Measurements from ENCODE around the gene P2RX1. TPM values are rescaled to one million over a fixed set of nuclear protein-coding genes. Genes with fewer than 3 reads are reported as not detected.
A peak's percentile ranks its signal among the peaks of the same experiment; 100 is the strongest.

P2RX1 gene
- polyA plus RNA-seq, 1 experiment: 0.05 TPM

DNA sequence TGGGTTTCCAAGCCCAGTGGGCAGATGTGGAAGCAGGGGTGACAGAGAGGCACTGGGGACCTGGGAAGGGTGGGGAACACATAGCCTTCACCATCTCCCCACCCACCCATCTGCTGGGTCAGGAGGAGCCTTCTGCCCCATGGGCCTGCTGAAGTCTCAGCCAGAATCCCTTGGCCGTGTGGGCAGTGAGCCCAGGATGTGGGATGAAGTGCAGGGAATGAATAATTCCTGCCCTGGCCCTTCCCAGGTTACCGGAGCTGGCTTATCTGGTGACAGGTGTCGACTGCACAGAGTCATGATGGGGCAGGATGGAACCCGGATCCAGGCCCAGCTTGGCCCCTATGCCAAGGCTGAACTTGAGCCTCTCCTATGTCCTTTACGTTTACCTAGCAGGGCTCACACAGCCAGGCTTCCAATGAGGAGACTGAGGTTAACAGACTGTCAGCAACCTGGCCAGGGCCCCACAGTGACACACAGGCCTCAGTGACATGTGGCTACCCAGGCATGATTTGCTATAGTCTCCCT is 30.5 kb upstream of the P2RX1 start:
- Histone ChIP-seq H3K27ac (ENCODE audit: low read depth, low read length) (no peak overlapping the region), H3K4me3 (ENCODE audit: low read depth, low read length) (no peak overlapping the region), H3K27me3 (ENCODE audit: control insufficient read depth, insufficient read depth, low read length) (no peaks in the 10 kb centered on the region), H3K9me3 (ENCODE audit: control insufficient read depth, insufficient read depth, low read length) (no peaks in the 10 kb centered on the region; the same call in 1 of the 2 replicates)
- ChIA-PET CTCF (no interaction called here), POLR2A (no interaction called here)
- DNase-seq (ENCODE audit: low read depth, low spot score): no peak
- TF ChIP-seq, protein P1, sequence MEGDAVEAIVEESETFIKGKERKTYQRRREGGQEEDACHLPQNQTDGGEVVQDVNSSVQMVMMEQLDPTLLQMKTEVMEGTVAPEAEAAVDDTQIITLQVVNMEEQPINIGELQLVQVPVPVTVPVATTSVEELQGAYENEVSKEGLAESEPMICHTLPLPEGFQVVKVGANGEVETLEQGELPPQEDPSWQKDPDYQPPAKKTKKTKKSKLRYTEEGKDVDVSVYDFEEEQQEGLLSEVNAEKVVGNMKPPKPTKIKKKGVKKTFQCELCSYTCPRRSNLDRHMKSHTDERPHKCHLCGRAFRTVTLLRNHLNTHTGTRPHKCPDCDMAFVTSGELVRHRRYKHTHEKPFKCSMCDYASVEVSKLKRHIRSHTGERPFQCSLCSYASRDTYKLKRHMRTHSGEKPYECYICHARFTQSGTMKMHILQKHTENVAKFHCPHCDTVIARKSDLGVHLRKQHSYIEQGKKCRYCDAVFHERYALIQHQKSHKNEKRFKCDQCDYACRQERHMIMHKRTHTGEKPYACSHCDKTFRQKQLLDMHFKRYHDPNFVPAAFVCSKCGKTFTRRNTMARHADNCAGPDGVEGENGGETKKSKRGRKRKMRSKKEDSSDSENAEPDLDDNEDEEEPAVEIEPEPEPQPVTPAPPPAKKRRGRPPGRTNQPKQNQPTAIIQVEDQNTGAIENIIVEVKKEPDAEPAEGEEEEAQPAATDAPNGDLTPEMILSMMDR (IDR thresholded peaks at IDR 0.05; ENCODE audit: low read depth, low read length): no peak

DNA sequence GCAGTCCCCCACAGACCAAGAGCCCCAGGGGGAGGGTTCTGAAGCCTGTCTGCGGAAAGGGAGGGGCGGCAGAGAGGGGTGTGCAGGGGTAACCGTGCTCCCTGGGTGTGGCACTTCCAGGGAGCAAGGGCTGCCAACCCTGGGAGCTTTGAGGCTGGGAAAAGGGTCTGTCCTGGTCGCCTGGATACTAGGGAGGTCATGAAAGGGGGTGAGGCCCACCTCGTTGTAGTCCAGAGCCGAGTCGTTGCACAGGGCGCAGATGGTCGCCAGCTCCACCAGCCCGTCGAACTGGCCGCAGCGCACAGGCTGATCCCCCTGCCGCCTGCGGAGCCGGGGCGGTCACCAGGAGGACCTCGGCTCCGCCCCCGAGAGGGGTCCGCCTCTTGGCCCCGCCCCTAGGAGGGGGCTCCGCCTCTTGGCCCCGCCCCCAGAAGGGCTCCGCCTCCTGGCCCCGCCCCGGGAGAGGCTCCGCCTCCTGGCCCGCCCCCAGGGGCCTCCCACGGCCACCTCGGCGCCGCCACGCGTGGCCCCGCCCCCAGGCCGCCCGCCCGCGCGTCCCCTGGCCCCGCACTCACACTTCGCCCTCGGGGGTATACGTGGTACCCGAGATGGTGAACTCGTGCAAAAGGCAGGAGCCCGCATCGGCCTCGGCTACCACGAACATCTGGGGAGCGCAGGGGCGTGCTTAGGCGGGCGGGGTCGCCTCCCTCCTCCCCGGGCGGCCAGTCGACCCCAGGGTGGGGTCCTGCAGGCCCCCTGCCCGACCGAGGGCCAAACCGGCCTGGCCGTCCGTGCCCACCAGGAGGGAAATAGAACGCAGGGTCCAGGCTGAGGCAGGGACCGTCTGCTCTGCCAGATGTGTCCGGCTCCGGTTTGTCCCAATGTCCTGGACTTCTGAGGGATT is 28.5 kb upstream of the P2RX1 start:
- H3K9me3 ChIP-seq (ENCODE audit: control insufficient read depth, insufficient read depth, low read length): no peaks in the 10 kb centered on the region; the same call in 1 of the 2 replicates
- H3K27ac ChIP-seq (ENCODE audit: low read depth, low read length): no peak overlapping the region
- CTCF ChIA-PET: interaction anchor here (0.6 kb wide), 1 partner anchor 479 kb away, joined by 6 read pairs; no protein-coding TSS in a partner anchor
- POLR2A ChIA-PET: no interaction called here
- DNase-seq (ENCODE audit: low read depth, low spot score): no peak
- TF ChIP-seq, protein P1 (IDR thresholded peaks at IDR 0.05; ENCODE audit: low read depth, low read length): no peak
- H3K27me3 ChIP-seq (ENCODE audit: control insufficient read depth, insufficient read depth, low read length): no peaks in the 10 kb centered on the region
- peak overlapping the region; percentile 53 for H3K4me3 ChIP-seq (ENCODE audit: low read depth, low read length)

DNA sequence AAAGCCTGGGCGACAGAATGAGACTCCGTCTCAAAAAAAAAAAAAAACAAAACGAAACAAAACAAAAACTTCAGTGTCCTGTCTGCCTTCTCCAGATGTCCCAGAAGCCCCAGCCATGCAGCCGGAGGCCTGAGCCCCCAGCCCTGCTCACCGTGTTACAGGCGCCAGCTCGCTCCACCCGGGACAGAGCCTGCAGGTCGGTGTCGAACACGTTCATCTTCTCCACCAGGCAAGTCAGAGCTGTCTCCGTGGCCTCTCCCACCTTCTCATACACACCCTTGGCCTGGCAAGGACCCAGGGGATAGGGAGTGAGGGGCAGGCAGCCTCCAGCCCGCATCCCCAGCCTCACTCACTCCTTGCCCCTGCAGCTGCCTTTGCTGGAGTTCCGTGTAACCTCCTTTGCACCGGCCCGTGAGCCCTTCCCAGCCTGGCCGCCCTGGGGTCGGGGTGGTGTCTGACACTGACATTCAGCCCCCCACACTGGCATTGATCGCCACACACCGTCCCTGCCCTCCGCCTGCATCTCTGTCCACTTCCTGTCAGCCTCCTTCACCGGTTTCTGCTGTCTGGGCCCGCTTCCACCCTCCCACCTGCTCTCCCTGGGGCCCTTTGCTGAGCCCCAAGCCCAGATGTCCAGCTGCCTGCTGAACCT is 27.1 kb upstream of the P2RX1 start:
- Histone ChIP-seq H3K27me3 (ENCODE audit: control insufficient read depth, insufficient read depth, low read length) (no peaks in the 10 kb centered on the region), H3K9me3 (ENCODE audit: control insufficient read depth, insufficient read depth, low read length) (no peaks in the 10 kb centered on the region; the same call in 1 of the 2 replicates), H3K4me3 (ENCODE audit: low read depth, low read length) (no peak overlapping the region), H3K27ac (ENCODE audit: low read depth, low read length) (no peak overlapping the region)
- ChIA-PET POLR2A (interaction anchor here (0.7 kb wide), 1 partner anchor 226 kb away, joined by 5 read pairs; no protein-coding TSS in a partner anchor), CTCF (no interaction called here)
- no peak for DNase-seq (ENCODE audit: low read depth, low spot score)
- TF ChIP-seq, protein P1 (IDR thresholded peaks at IDR 0.05; ENCODE audit: low read depth, low read length): no peak

DNA sequence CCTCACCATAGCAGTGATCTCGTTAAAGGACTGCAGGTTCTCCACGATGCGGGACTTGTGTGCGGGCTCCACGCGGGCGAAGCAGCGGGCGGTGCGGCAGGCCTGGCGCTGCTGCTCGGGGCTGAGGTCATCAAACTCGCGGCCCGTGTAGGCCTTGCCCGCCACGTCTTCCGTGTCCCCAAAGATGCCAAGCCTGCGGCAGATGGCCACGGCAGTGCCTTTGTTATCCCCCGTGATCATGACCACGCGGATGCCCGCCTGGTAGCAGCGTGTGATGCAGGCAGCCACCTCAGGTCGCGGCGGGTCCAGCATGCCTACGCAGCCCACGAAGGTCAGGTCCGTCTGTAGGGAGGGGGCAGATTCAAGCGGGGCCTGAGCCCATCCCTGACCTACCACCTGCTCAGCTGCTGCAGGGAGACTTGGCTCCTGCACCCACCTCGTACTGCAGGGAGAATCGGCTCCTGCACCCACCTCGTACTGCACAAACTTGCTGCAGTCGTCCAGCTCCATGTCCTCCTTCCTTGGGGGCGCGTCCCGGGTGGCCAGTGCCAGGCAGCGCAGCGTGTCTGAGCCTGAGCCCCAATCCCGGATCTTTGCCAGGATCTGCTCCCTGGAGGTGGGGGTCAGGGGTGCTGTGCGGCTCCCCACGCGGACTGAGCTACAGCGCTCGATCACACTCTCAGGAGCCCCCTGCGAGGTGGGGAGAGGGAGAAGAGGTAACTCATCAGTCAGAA is 24.9 kb upstream of the P2RX1 start:
- TF ChIP-seq, protein P1 (IDR thresholded peaks at IDR 0.05; ENCODE audit: low read depth, low read length): no peak
- Histone ChIP-seq H3K9me3 (ENCODE audit: control insufficient read depth, insufficient read depth, low read length) (no peaks in the 10 kb centered on the region; the same call in 1 of the 2 replicates), H3K4me3 (ENCODE audit: low read depth, low read length) (no peak overlapping the region), H3K27me3 (ENCODE audit: control insufficient read depth, insufficient read depth, low read length) (no peaks in the 10 kb centered on the region), H3K27ac (ENCODE audit: low read depth, low read length) (no peak overlapping the region)
- no peak for DNase-seq (ENCODE audit: low read depth, low spot score)
- ChIA-PET POLR2A (no interaction called here), CTCF (no interaction called here)

All from AG04450 (cell line).